BJ (cell line): Measurements from ENCODE around the gene SCGB2A2. TPM values are rescaled to one million over a fixed set of nuclear protein-coding genes. Genes with fewer than 3 reads are reported as not detected.

Source experiments
- CTCF ChIA-PET: fragments of 350-600 bp; formaldehyde crosslinking; extraction: SDS; loops from one replicate; lab custom pipeline; 2021; ENCODE audit warnings: antibody characterized with exemption, inconsistent platforms; lab: Yijun Ruan, JAX
- POLR2A ChIA-PET: fragments of 300-600 bp; sonication (Branson Sonifier 250); formaldehyde crosslinking; extraction: SDS; loops from one replicate; lab custom pipeline; 2021; ENCODE audit warnings: antibody characterized with exemption; lab: Charles Lee
- DNase-seq: peaks from one replicate; pipeline ENCODE4 v3.0.0-alpha.2; 2011; ENCODE audit warnings: low read depth
- H3K27me3 ChIP-seq: 2 replicates; pipeline ENCODE4 v1.6.0; 2011; ENCODE audit warnings: low read length; ENCODE audit not compliant: control insufficient read depth, insufficient read depth
- H3K36me3 ChIP-seq: 2 replicates; pipeline ENCODE4 v1.5.1; 2011; ENCODE audit warnings: low read length; ENCODE audit not compliant: control insufficient read depth, insufficient read depth
- H3K4me3 ChIP-seq: 2 replicates; pipeline ENCODE4 v1.5.1; 2011; ENCODE audit warnings: low read depth, mild to moderate bottlenecking, control low read depth, low read length
- CTCF ChIP-seq: IDR thresholded peaks from 2 replicates; pipeline ENCODE4 v1.5.1; 2011; ENCODE audit warnings: low read depth, mild to moderate bottlenecking, control low read depth, inconsistent platforms, low read length, moderate library complexity; ENCODE audit not compliant: insufficient read depth
- polyA plus RNA-seq: library from polyadenylated mRNA; depleted of rRNA; stranded (reverse); fragments of >200 nt; gene quantifications from 2 replicates; pipeline ENCODE4 v1.2.3, GENCODE V29; 2011

The SCGB2A2 gene
- polyA plus RNA-seq, 1 experiment, result not detected

- ChIA-PET CTCF (interaction anchor here (1.3 kb wide), 1 partner anchor 44 kb away, joined by 3 read pairs; no protein-coding TSS in a partner anchor), POLR2A (no interaction called here)
- Histone ChIP-seq H3K36me3 (no peaks in the 10 kb centered on the region), H3K27me3 (no peaks in the 10 kb centered on the region; the same call in none of the 2 replicates), H3K4me3 (no peak overlapping the region)
- DNase-seq, result no peak
- TF ChIP-seq CTCF, result no peak
Measured at GRCh38 chr11:62266558-62266957, 3.4 kb upstream of the SCGB2A2 start.

DNA sequence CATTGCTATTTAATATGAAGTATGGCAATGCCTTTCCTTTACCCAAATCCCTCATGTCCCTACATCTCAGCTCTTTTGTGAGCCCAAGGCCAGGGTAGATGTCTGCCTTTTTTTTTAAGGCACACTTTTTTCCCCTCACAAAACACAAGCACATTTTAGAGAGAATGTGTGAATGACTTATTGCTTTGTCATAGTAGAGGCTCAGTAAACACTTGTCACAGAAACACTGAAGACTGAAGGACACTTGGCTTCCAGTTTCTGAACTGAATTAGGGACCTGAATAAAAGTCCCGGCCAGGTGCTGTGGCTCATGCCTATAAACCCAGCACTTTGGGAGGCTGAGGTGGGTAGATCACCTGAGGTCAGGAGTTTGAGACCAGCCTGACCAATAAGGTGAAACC is 2.9 kb upstream of the SCGB2A2 start:
- POLR2A ChIA-PET, result no interaction called here
- Histone ChIP-seq H3K36me3 (no peaks in the 10 kb centered on the region), H3K27me3 (no peaks in the 10 kb centered on the region; the same call in none of the 2 replicates), H3K4me3 (no peak overlapping the region)
- no peak for TF ChIP-seq CTCF
- no peak for DNase-seq
- CTCF ChIA-PET, result interaction anchor here (1.3 kb wide), 1 partner anchor 44 kb away, joined by 3 read pairs; no protein-coding TSS in a partner anchor

DNA sequence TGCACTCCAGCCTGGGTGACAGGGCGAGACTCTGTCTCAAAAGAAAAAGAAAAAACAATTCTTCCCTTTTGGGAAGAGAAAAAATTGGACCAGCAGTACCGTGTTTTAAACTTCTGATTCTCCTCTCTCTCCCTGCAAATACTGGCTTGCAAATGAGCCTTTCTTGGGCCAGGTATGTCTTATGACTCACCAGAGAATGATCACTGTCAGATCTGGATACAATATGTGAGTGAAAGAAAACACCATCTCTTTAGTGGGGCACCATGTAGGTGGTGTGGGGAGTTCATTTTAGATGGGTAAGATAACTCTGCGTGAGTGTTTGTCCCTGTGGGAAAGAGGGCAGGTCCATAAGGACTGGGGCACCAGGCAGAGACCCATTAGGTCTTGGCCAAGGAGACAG is 2.4 kb upstream of the SCGB2A2 start:
- H3K36me3 ChIP-seq, result no peaks in the 10 kb centered on the region
- no peaks in the 10 kb centered on the region; the same call in none of the 2 replicates for H3K27me3 ChIP-seq
- ChIA-PET POLR2A (no interaction called here), CTCF (no interaction called here)
- no peak overlapping the region for H3K4me3 ChIP-seq
- TF ChIP-seq CTCF, result no peak
- no peak for DNase-seq

DNA sequence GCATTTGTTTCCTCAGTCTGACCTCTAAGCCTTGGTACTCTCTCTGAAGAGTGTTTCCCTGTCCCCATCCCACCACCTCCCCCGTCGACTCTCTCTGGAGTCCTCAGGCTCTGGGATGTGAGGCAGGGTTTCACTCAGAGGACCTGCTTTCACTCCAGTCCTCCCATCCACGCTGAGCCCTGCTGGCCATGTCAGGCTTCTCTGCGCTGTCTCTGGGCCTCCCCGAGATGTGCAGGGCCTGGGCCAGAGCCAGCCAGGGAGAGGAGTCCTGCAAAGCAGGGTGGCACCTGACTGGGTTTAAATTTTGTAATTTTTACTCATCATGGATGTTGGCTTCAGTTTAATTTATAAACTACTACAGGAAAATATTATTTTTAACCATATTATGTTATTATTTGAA is 3.3 kb downstream of the SCGB2A2 start:
- H3K36me3 ChIP-seq, result no peaks in the 10 kb centered on the region
- CTCF ChIA-PET, result no interaction called here
- TF ChIP-seq CTCF, result no peak
- POLR2A ChIA-PET, result no interaction called here
- H3K27me3 ChIP-seq, result peaks cover 3% of the 10 kb centered on the region
- H3K4me3 ChIP-seq, result no peak overlapping the region
- no peak for DNase-seq

- CTCF ChIA-PET, result no interaction called here
- peaks cover 3% of the 10 kb centered on the region for H3K27me3 ChIP-seq
- H3K4me3 ChIP-seq, result no peak overlapping the region
- no peak for DNase-seq
- no peak for TF ChIP-seq CTCF
- POLR2A ChIA-PET, result no interaction called here
- no peaks in the 10 kb centered on the region for H3K36me3 ChIP-seq
Measured at GRCh38 chr11:62273789-62274275, 3.9 kb downstream of the SCGB2A2 start.
